DND-41 (cell line): ENCODE data around the gene PTK6.

Experiments
- EZH2 ChIP-seq: IDR thresholded peaks from 3 replicates; pipeline ENCODE4 v1.6.1; 2012; ENCODE audit warnings: borderline replicate concordance, low read depth, mild to moderate bottlenecking, moderate library complexity, low read length, inconsistent platforms; ENCODE audit not compliant: severe bottlenecking
- TF ChIP-seq, protein P1 (sequence below): IDR thresholded peaks from 2 replicates; pipeline ENCODE4 v1.5.1; 2012; ENCODE audit warnings: borderline replicate concordance, low read length, moderate library complexity, mild to moderate bottlenecking; ENCODE audit not compliant: poor library complexity, severe bottlenecking; ENCODE audit errors: extremely low read depth

DNA sequence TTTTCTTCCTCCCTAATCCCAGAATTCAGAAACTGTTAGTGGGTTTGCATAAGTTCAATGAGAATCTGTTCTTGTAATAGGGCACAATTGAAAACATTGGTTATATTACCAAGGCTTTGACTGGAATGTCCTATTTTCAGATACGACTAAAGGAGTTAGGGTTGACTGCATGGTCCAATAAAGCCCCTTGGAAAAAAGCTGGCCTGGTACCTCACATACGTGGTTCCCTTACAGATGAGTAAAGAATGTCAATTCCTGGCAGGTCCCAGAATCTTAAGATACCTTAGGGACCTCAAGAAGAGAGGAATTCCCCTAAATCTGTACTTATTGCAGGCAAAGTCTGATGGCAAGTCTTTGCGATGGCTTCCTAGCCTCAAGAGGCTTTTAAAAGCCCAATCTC, 12.0 kb downstream of the PTK6 start:
- TF ChIP-seq, protein P1, sequence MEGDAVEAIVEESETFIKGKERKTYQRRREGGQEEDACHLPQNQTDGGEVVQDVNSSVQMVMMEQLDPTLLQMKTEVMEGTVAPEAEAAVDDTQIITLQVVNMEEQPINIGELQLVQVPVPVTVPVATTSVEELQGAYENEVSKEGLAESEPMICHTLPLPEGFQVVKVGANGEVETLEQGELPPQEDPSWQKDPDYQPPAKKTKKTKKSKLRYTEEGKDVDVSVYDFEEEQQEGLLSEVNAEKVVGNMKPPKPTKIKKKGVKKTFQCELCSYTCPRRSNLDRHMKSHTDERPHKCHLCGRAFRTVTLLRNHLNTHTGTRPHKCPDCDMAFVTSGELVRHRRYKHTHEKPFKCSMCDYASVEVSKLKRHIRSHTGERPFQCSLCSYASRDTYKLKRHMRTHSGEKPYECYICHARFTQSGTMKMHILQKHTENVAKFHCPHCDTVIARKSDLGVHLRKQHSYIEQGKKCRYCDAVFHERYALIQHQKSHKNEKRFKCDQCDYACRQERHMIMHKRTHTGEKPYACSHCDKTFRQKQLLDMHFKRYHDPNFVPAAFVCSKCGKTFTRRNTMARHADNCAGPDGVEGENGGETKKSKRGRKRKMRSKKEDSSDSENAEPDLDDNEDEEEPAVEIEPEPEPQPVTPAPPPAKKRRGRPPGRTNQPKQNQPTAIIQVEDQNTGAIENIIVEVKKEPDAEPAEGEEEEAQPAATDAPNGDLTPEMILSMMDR = no peak
- TF ChIP-seq EZH2 = no peak
